OCI-LY1 (cell line): Measurements from ENCODE around the gene ACTN4.

Experiments
- H2AFZ ChIP-seq: fragments of 200-600 bp; sonication (generic), shearing (Covaris generic); 2 replicates; pipeline ENCODE4 v1.6.0; 2014; ENCODE audit warnings: antibody characterized with exemption, mild to moderate bottlenecking, low read length
- H3F3A ChIP-seq: fragments of 200-600 bp; sonication (generic), shearing (Covaris generic); 2 replicates; pipeline ENCODE4 v1.6.0; 2014; ENCODE audit warnings: mild to moderate bottlenecking, antibody characterized with exemption, low read length, moderate library complexity; ENCODE audit not compliant: insufficient read depth
- H3K27ac ChIP-seq: fragments of 200-600 bp; sonication (generic); 2 replicates; pipeline ENCODE4 v1.5.1; 2014; ENCODE audit warnings: low read length, mixed run types, mild to moderate bottlenecking, low read depth; ENCODE audit not compliant: poor library complexity, severe bottlenecking
- H3K27me3 ChIP-seq: fragments of 200-600 bp; sonication (generic); 2 replicates; pipeline ENCODE4 v1.6.0; 2014; ENCODE audit warnings: antibody characterized with exemption, mild to moderate bottlenecking, low read length, moderate library complexity; ENCODE audit not compliant: insufficient read depth
- H3K36me3 ChIP-seq: fragments of 200-600 bp; sonication (generic); 2 replicates; pipeline ENCODE4 v1.6.1; 2014; ENCODE audit warnings: mild to moderate bottlenecking, antibody characterized with exemption, low read length, moderate library complexity, mixed read lengths; ENCODE audit not compliant: insufficient read depth
- H3K4me1 ChIP-seq: fragments of 200-600 bp; sonication (generic); 2 replicates; pipeline ENCODE4 v1.5.1; 2014; ENCODE audit warnings: mild to moderate bottlenecking, low read length, moderate library complexity; ENCODE audit not compliant: insufficient read depth, severe bottlenecking
- H3K4me2 ChIP-seq: fragments of 200-600 bp; sonication (generic), shearing (Covaris generic); 2 replicates; pipeline ENCODE4 v1.6.1; 2014; ENCODE audit warnings: low read length
- H3K4me3 ChIP-seq: fragments of 200-600 bp; sonication (generic); 2 replicates; pipeline ENCODE4 v1.5.1; 2014; ENCODE audit warnings: low read length, low read depth, mild to moderate bottlenecking, mixed read lengths; ENCODE audit not compliant: poor library complexity, severe bottlenecking
- H3K79me2 ChIP-seq: fragments of 200-600 bp; shearing (Covaris generic); 2 replicates; pipeline ENCODE4 v1.6.1; 2016; ENCODE audit warnings: mixed run types, low read length, mixed read lengths; ENCODE audit not compliant: insufficient read depth
- H3K9ac ChIP-seq: fragments of 200-600 bp; sonication (generic), shearing (Covaris generic); 2 replicates; pipeline ENCODE4 v1.6.1; 2014; ENCODE audit warnings: mild to moderate bottlenecking, low read length, mixed read lengths
- H3K9me2 ChIP-seq: fragments of 200-600 bp; sonication (generic), shearing (Covaris generic); 2 replicates; pipeline ENCODE4 v1.6.1; 2014; ENCODE audit warnings: low read depth, mild to moderate bottlenecking, low read length, mixed read lengths
- H3K9me3 ChIP-seq: fragments of 200-600 bp; shearing (Covaris generic); 2 replicates; pipeline ENCODE4 v1.6.1; 2014; ENCODE audit warnings: low read length, mixed read lengths
- H4K20me1 ChIP-seq: fragments of 200-600 bp; sonication (generic), shearing (Covaris generic); 2 replicates; pipeline ENCODE4 v1.6.0; 2016; ENCODE audit warnings: mild to moderate bottlenecking, low read length; ENCODE audit not compliant: insufficient read depth
- CTCF ChIP-seq: fragments of 200-600 bp; sonication (generic), shearing (Covaris generic); IDR thresholded peaks from 2 replicates; pipeline ENCODE4 v1.5.1; 2017; ENCODE audit warnings: mild to moderate bottlenecking, antibody characterized with exemption, low read length, moderate library complexity, mixed read lengths
- EZH2 ChIP-seq: fragments of 200-600 bp; sonication (generic), shearing (Covaris generic); IDR thresholded peaks from 2 replicates; pipeline ENCODE4 v1.8.0; 2017; ENCODE audit warnings: borderline replicate concordance, mixed run types, mild to moderate bottlenecking, antibody characterized with exemption, low read length, moderate library complexity, mixed read lengths

ACTN4 gene

DNA sequence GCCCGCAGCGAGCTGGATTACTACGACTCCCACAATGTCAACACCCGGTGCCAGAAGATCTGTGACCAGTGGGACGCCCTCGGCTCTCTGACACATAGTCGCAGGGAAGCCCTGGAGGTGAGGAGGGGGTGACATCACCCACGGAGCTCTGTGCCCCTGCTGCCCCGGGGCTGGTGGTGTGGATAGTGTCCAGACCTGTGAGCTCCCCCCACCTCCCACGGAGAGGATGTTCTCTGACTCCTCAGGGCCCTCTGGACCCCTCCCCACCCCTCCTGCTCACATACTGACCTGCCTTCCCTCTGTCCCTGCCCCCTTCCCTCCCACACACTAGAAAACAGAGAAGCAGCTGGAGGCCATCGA is 76.1 kb downstream of the ACTN4 start:
- H3K27me3 ChIP-seq, result no peaks in the 10 kb centered on the region
- no peak overlapping the region for H3K9ac ChIP-seq
- H3K4me2 ChIP-seq, result no peak overlapping the region
- H4K20me1 ChIP-seq, result no peaks in the 10 kb centered on the region
- no peak overlapping the region for H3K27ac ChIP-seq
- no peak for TF ChIP-seq CTCF
- no peak for TF ChIP-seq EZH2
- H3K79me2 ChIP-seq, result no peaks in the 10 kb centered on the region
- H3K9me2 ChIP-seq, result no peaks in the 10 kb centered on the region
- H3K4me1 ChIP-seq, result no peaks in the 10 kb centered on the region
- no peak overlapping the region for H3K4me3 ChIP-seq
- H3K36me3 ChIP-seq, result peaks cover 69% of the 10 kb centered on the region
- no peak overlapping the region for H2AFZ ChIP-seq
- H3F3A ChIP-seq, result no peaks in the 10 kb centered on the region
- no peaks in the 10 kb centered on the region for H3K9me3 ChIP-seq

DNA sequence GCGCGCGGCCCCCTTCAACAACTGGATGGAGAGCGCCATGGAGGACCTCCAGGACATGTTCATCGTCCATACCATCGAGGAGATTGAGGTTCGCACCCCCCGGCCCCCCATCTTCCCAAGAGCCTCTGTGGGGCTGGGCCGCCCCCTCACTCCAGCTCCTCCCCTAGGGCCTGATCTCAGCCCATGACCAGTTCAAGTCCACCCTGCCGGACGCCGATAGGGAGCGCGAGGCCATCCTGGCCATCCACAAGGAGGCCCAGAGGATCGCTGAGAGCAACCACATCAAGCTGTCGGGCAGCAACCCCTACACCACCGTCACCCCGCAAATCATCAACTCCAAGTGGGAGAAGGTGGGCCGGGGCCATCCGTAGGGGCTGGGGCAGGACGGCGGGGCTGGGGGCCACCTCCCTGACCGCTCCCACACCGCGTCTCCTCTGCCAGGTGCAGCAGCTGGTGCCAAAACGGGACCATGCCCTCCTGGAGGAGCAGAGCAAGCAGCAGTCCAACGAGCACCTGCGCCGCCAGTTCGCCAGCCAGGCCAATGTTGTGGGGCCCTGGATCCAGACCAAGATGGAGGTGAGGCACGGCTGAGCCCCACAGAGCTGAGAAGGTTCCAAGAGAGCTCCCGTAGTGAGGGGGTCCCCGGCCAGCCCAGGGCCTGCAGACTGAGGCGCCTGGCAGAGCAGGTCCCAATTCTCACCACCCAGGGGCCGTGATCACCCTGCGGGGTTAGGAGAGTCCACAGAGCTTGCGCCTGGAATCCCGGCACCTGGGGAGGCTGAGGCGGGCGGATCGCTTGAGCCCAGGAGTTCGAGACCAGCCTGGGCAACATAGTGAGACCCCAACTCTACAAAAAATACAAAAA is 76.8 kb downstream of the ACTN4 start:
- Histone ChIP-seq H4K20me1 (no peaks in the 10 kb centered on the region), H3F3A (no peaks in the 10 kb centered on the region), H3K9me2 (no peaks in the 10 kb centered on the region), H3K4me3 (no peak overlapping the region), H3K27ac (no peak overlapping the region), H3K36me3 (peaks cover 72% of the 10 kb centered on the region), H3K79me2 (no peaks in the 10 kb centered on the region), H3K9ac (no peak overlapping the region), H2AFZ (no peak overlapping the region), H3K27me3 (no peaks in the 10 kb centered on the region), H3K9me3 (no peaks in the 10 kb centered on the region), H3K4me2 (no peak overlapping the region), H3K4me1 (no peaks in the 10 kb centered on the region)
- TF ChIP-seq CTCF, result no peak
- no peak for TF ChIP-seq EZH2

DNA sequence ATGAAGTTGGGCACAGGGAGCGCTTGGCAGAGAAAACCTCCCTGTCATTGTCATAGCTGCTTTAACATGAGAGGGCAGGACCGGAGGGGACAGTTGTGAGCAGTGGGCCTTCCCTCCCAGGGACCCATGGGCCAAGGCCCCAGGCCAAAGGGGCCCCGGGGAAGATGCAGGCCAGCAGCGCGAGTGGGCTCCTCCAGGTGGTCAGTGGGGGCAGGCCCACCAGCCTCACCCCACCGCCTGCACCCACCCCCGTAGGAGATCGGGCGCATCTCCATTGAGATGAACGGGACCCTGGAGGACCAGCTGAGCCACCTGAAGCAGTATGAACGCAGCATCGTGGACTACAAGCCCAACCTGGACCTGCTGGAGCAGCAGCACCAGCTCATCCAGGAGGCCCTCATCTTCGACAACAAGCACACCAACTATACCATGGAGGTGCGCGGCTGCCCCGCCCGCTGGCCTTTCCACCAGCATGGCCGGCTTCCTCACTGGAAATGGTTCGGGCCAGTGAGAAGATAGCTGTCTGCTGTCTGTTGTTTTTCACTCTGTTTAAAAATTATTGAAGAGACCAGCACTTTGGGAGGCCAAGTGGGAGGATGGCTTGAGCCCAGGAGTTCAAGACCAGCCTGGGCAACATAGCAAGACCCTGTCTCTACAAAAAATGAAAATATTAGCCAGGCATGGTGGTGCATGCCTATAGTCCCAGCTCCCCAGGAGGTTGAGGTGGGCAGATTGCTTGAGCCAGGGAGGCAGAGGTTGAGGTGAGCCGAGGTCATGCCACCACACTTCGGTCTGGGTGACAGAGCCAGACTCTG is 78.2 kb downstream of the ACTN4 start:
- Histone ChIP-seq H4K20me1 (no peaks in the 10 kb centered on the region), H3F3A (no peaks in the 10 kb centered on the region), H3K9ac (no peak overlapping the region), H3K9me2 (no peaks in the 10 kb centered on the region), H3K4me1 (no peaks in the 10 kb centered on the region), H3K79me2 (no peaks in the 10 kb centered on the region), H3K27ac (no peak overlapping the region), H3K27me3 (no peaks in the 10 kb centered on the region), H2AFZ (no peak overlapping the region), H3K4me2 (no peak overlapping the region), H3K4me3 (no peak overlapping the region), H3K9me3 (no peaks in the 10 kb centered on the region), H3K36me3 (peaks cover 78% of the 10 kb centered on the region)
- TF ChIP-seq EZH2 (no peak), CTCF (no peak)
